HepG2 (cell line): ENCODE results near the gene B3GNT9. TPM values are rescaled to one million over a fixed set of nuclear protein-coding genes. Genes with fewer than 3 reads are reported as not detected.

Experiments used
- FOSL1 ChIP-seq: sonication (generic); formaldehyde crosslinking; IDR thresholded peaks from 2 replicates; pipeline ENCODE4 v1.9.0; 2021; ENCODE audit warnings: missing genetic modification reagents, borderline replicate concordance
- HES4 ChIP-seq: sonication (generic); formaldehyde crosslinking; IDR thresholded peaks from 2 replicates; pipeline ENCODE4 v1.9.0; 2021; ENCODE audit warnings: mild to moderate bottlenecking, missing genetic modification reagents, borderline replicate concordance
- HHEX ChIP-seq: IDR thresholded peaks from 2 replicates; pipeline ENCODE4 v1.6.1; 2016; ENCODE audit warnings: control low read depth
- JARID2 ChIP-seq: sonication (generic); formaldehyde crosslinking; IDR thresholded peaks from 2 replicates; pipeline ENCODE4 v1.8.1; 2023; ENCODE audit warnings: missing genetic modification reagents, inconsistent platforms; ENCODE audit not compliant: insufficient replicate concordance
- KLF11 ChIP-seq: IDR thresholded peaks from 2 replicates; pipeline ENCODE4 v1.6.1; 2016; ENCODE audit warnings: missing compliant biosample characterization
- NCOR1 ChIP-seq: fragments of 200-600 bp; sonication (generic); IDR thresholded peaks from 2 replicates; pipeline ENCODE4 v1.7.0; 2017; ENCODE audit warnings: antibody characterized with exemption, low read length, borderline replicate concordance
- POLR2AphosphoS5 ChIP-seq: IDR thresholded peaks from 2 replicates; pipeline ENCODE4 v1.6.1; 2012; ENCODE audit warnings: low read depth, low read length
- RFX5 ChIP-seq: IDR thresholded peaks from 2 replicates; pipeline ENCODE4 v1.6.1; 2011; ENCODE audit warnings: low read depth, low read length, improper control_type of control experiment
- SMAD9 ChIP-seq: sonication (generic); formaldehyde crosslinking; IDR thresholded peaks from 2 replicates; pipeline ENCODE4 v1.5.1; 2020; ENCODE audit warnings: mild to moderate bottlenecking, missing genetic modification reagents
- STAT5B ChIP-seq: sonication (generic); formaldehyde crosslinking; IDR thresholded peaks from 2 replicates; pipeline ENCODE4 v1.4.0; 2020; ENCODE audit warnings: missing genetic modification reagents
- TOPORS ChIP-seq: sonication (generic); formaldehyde crosslinking; IDR thresholded peaks from 2 replicates; pipeline ENCODE4 v1.8.0; 2023; ENCODE audit warnings: mild to moderate bottlenecking, missing genetic modification reagents
- XBP1 ChIP-seq: sonication (generic); formaldehyde crosslinking; IDR thresholded peaks from 2 replicates; pipeline ENCODE4 v1.5.0; 2020; ENCODE audit warnings: missing genetic modification reagents
- ZNF616 ChIP-seq: sonication (generic); formaldehyde crosslinking; IDR thresholded peaks from 2 replicates; pipeline ENCODE4 v1.5.0; 2020; ENCODE audit warnings: low read depth, mild to moderate bottlenecking, missing genetic modification reagents
- ZNF75D ChIP-seq: sonication (generic); formaldehyde crosslinking; IDR thresholded peaks from 2 replicates; pipeline ENCODE4 v1.8.1; 2023; ENCODE audit warnings: missing genetic modification reagents, mild to moderate bottlenecking, borderline replicate concordance
- ZNF776 ChIP-seq: sonication (generic); formaldehyde crosslinking; IDR thresholded peaks from 2 replicates; pipeline ENCODE4 v1.4.0; 2020; ENCODE audit warnings: mild to moderate bottlenecking, missing genetic modification reagents
- ZNF850 ChIP-seq: sonication (generic); formaldehyde crosslinking; conservative IDR thresholded peaks from 2 replicates; pipeline ENCODE4 v1.9.0; 2021; ENCODE audit warnings: mild to moderate bottlenecking, missing genetic modification reagents
- polyA plus RNA-seq, 8 experiments: library from polyadenylated mRNA; depleted of rRNA in 3 of 8; stranded (reverse) in 7 of 8; unstranded in 1 of 8; fragments of >200 nt; fragmentation: Illumina TruSeq in 4 of 8; extraction: Trizol in 4 of 8; gene quantifications; 2 replicates each; pipeline versions ENCODE4 v1.2.1 to v1.2.3, GENCODE V29; 2011 to 2016; ENCODE audit warnings: low read depth in 4 of 8, missing spikeins in 1 of 8, mixed read lengths in 1 of 8; ENCODE audit not compliant: insufficient read depth in 1 of 8
- total RNA-seq, 5 experiments: library from RNA; depleted of rRNA; stranded (reverse); fragments of >200 nt; fragmentation: Illumina TruSeq; extraction: Trizol; gene quantifications; 2 replicates each; pipeline ENCODE4 v1.2.3, GENCODE V29; 2016; ENCODE audit warnings: low read depth in 1 of 5
- TF ChIP-seq, protein P1 (sequence below): sonication (generic); formaldehyde crosslinking; IDR thresholded peaks from 2 replicates; pipeline ENCODE4 v1.4.0; 2020; ENCODE audit warnings: missing genetic modification reagents
- TF ChIP-seq, protein P2 (sequence below): sonication (generic); formaldehyde crosslinking; IDR thresholded peaks from 2 replicates; pipeline ENCODE4 v1.8.0; 2022; ENCODE audit warnings: mild to moderate bottlenecking, missing genetic modification reagents, moderate library complexity
- TF ChIP-seq, protein P3 (sequence below): sonication (generic); formaldehyde crosslinking; IDR thresholded peaks from 2 replicates; pipeline ENCODE4 v1.5.0; 2020; ENCODE audit warnings: mild to moderate bottlenecking, missing genetic modification reagents, moderate library complexity
- TF ChIP-seq, protein P4 (sequence below): sonication (generic); formaldehyde crosslinking; IDR thresholded peaks from 2 replicates; pipeline ENCODE4 v1.4.0; 2020; ENCODE audit warnings: missing genetic modification reagents, mild to moderate bottlenecking, borderline replicate concordance
- TF ChIP-seq, protein P5 (sequence below): sonication (generic); formaldehyde crosslinking; IDR thresholded peaks from 2 replicates; pipeline ENCODE4 v1.8.0; 2022; ENCODE audit warnings: low read depth, missing genetic modification reagents
- TF ChIP-seq, protein P6 (sequence below): sonication (generic); formaldehyde crosslinking; IDR thresholded peaks from 2 replicates; pipeline ENCODE4 v1.4.0; 2020; ENCODE audit warnings: missing genetic modification reagents

Gene B3GNT9
- total and polyA plus RNA-seq, 2 of the 13 experiments (the other 11 are each of a cell fraction or from before 2014, with no cell fraction given) = 1.5 to 3.1 TPM

DNA sequence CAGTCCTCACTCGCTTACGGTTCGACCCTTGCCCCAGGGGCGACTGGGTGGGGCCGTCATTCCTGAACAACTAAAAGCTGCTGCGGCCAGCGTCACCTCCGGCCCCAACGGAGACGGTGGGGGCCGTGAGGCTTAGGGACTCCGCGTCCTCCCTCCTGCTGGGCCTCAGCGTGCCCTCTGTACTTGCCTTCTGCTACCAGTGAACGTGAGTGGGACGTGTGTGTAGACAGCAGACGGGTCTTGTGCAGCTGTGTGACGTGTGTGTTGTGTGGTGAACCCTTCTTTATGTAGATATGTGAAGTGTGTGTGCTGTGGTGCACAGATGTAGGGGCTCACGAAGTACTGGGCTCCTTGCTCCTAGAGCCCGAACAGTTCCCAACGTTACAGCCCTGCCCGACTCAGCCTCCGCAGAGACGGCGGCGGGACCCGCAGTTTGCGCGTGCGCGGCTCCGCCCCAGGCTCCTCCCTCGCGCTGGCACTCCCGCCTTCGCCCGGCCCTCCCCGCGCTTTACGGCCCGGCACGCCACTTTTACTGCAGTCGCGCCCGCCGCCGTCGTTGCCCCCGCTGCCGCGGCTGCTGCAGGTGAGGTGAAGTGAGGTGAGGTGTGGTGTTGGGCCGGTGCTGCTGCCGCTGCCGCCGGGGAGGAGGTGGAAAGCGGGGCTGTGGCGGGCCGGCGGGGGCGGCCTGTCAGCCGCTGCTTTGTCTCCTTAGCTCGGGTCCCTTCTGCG lies 41.2 kb downstream of the B3GNT9 start, which contains the start of gene PHAF1 (continued):
- TF ChIP-seq HES4 (CRISPR knock-in tag) = 0 out of 2 replicates have a peak, but pooled peaks have one; percentile 74
- TF ChIP-seq, protein P1, sequence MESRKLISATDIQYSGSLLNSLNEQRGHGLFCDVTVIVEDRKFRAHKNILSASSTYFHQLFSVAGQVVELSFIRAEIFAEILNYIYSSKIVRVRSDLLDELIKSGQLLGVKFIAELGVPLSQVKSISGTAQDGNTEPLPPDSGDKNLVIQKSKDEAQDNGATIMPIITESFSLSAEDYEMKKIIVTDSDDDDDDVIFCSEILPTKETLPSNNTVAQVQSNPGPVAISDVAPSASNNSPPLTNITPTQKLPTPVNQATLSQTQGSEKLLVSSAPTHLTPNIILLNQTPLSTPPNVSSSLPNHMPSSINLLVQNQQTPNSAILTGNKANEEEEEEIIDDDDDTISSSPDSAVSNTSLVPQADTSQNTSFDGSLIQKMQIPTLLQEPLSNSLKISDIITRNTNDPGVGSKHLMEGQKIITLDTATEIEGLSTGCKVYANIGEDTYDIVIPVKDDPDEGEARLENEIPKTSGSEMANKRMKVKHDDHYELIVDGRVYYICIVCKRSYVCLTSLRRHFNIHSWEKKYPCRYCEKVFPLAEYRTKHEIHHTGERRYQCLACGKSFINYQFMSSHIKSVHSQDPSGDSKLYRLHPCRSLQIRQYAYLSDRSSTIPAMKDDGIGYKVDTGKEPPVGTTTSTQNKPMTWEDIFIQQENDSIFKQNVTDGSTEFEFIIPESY (CRISPR knock-in tag) = peak; percentile 23
- TF ChIP-seq TOPORS (CRISPR knock-in tag) = no peak
- peak; percentile 100 for TF ChIP-seq POLR2AphosphoS5
- peak; percentile 77 for TF ChIP-seq ZNF616 (CRISPR knock-in tag)
- TF ChIP-seq STAT5B = peak; percentile 77
- TF ChIP-seq, protein P2, sequence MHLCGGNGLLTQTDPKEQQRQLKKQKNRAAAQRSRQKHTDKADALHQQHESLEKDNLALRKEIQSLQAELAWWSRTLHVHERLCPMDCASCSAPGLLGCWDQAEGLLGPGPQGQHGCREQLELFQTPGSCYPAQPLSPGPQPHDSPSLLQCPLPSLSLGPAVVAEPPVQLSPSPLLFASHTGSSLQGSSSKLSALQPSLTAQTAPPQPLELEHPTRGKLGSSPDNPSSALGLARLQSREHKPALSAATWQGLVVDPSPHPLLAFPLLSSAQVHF (CRISPR knock-in tag) = peak; percentile 77; the same call in 1 of the 2 replicates
- no peak for TF ChIP-seq ZNF850 (CRISPR knock-in tag)
- TF ChIP-seq FOSL1 = no peak
- no peak for TF ChIP-seq HHEX (CRISPR knock-in tag)
- TF ChIP-seq, protein P3, sequence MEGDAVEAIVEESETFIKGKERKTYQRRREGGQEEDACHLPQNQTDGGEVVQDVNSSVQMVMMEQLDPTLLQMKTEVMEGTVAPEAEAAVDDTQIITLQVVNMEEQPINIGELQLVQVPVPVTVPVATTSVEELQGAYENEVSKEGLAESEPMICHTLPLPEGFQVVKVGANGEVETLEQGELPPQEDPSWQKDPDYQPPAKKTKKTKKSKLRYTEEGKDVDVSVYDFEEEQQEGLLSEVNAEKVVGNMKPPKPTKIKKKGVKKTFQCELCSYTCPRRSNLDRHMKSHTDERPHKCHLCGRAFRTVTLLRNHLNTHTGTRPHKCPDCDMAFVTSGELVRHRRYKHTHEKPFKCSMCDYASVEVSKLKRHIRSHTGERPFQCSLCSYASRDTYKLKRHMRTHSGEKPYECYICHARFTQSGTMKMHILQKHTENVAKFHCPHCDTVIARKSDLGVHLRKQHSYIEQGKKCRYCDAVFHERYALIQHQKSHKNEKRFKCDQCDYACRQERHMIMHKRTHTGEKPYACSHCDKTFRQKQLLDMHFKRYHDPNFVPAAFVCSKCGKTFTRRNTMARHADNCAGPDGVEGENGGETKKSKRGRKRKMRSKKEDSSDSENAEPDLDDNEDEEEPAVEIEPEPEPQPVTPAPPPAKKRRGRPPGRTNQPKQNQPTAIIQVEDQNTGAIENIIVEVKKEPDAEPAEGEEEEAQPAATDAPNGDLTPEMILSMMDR (CRISPR knock-in tag) = peak; percentile 31; the same call in 1 of the 2 replicates
- TF ChIP-seq ZNF75D = no peak
- 0 out of 2 replicates have a peak, but pooled peaks have one; percentile 71 for TF ChIP-seq SMAD9 (CRISPR knock-in tag)
- TF ChIP-seq, protein P4, sequence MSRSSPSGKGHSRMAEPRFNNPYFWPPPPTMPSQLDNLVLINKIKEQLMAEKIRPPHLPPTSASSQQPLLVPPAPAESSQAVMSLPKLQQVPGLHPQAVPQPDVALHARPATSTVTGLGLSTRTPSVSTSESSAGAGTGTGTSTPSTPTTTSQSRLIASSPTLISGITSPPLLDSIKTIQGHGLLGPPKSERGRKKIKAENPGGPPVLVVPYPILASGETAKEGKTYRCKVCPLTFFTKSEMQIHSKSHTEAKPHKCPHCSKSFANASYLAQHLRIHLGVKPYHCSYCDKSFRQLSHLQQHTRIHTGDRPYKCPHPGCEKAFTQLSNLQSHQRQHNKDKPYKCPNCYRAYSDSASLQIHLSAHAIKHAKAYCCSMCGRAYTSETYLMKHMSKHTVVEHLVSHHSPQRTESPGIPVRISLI (CRISPR knock-in tag) = no peak
- peak; percentile 66 for TF ChIP-seq JARID2 (CRISPR knock-in tag)
- peak; percentile 8; the same call in 1 of the 2 replicates for TF ChIP-seq RFX5
- TF ChIP-seq XBP1 (CRISPR knock-in tag) = no peak; the same call in 1 of the 2 replicates
- peak; percentile 44; the same call in 1 of the 2 replicates for TF ChIP-seq NCOR1
- TF ChIP-seq, protein P5, sequence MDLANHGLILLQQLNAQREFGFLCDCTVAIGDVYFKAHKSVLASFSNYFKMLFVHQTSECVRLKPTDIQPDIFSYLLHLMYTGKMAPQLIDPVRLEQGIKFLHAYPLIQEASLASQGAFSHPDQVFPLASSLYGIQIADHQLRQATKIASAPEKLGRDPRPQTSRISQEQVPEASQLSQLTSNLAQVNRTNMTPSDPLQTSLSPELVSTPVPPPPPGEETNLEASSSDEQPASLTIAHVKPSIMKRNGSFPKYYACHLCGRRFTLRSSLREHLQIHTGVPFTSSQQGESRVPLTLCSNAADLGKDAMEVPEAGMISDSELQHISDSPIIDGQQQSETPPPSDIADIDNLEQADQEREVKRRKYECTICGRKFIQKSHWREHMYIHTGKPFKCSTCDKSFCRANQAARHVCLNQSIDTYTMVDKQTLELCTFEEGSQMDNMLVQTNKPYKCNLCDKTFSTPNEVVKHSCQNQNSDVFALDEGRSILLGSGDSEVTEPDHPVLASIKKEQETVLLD (CRISPR knock-in tag) = peak; percentile 68
- TF ChIP-seq KLF11 = peak; percentile 91
- TF ChIP-seq ZNF776 = peak; percentile 97
- TF ChIP-seq, protein P6, sequence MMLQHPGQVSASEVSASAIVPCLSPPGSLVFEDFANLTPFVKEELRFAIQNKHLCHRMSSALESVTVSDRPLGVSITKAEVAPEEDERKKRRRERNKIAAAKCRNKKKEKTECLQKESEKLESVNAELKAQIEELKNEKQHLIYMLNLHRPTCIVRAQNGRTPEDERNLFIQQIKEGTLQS = 0 out of 2 replicates have a peak, but pooled peaks have one; percentile 43
